Measurements from ENCODE around the gene TSSC4.
A peak's percentile ranks its signal among the peaks of the same experiment; 100 is the strongest.

The TSSC4 gene

DNA sequence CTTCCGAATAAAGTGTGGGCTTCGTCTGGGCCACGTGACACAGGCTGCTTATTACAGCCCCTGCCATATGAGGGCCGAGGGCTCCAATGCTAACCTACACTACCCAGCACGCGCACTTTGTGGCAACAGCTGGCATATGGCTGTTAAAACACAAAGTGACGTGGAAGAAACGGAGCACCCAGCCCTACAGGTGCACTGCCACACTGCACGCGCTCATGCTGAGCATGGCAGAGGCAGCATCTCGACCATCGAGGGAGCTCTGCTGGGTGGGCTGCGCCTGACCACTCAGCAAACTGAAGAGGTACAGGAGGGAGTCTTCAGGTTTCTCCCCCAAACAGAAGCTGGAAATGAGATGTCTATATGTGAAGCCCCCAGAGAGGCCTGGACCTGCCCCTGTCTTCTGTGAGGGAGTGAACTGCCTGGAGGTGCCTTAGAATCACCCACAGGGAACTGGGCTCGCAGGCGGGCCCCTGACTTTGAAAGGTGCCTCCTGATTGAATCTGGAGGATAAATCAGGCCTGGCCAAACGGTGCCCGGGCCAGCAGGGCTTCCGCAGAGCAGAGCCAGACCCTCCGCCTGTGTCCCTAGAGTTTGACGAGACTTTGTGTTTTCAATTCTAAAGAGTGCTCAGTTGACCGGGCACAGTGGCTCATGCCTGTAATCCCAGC is 18.3 kb downstream of the TSSC4 start:
- no peak for DNase-seq (ENCODE audit: low spot score)

- peak; percentile 78 for DNase-seq (ENCODE audit: low spot score)
Measured at GRCh38 chr11:2419638-2420501, 19.3 kb downstream of the TSSC4 start.

GRCh38 chr11:2420502-2421225 is 20.1 kb downstream of the TSSC4 start:
- peak; percentile 90 for DNase-seq (ENCODE audit: low spot score)

GRCh38 chr11:2421226-2421994 is 20.9 kb downstream of the TSSC4 start:
- DNase-seq (ENCODE audit: low spot score): no peak

DNA sequence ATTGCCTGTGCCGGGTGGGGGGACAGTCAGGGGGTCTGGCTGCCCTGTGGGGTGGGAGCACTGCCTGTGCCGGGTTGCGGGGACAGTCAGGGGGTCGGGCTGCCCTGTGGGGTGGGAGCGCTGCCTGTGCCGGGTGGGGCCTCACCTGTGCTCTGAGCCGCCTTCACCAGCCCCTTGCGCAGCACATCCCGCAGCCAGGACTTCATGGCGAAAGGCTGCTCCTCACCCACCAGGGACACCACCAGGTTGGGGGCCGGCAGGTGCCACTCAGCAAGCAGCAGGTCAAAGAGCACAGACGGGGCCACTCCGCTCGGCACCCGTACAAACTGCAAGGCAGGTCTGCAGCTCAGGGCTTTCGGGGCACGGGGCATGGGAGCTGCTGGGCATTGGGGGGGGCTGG is 21.4 kb downstream of the TSSC4 start:
- no peak for DNase-seq (ENCODE audit: low spot score)

- DNase-seq (ENCODE audit: low spot score): no peak
Measured at GRCh38 chr11:2422461-2423156, 22.1 kb downstream of the TSSC4 start.

GRCh38 chr11:2423157-2424025 is 22.8 kb downstream of the TSSC4 start:
- no peak for DNase-seq (ENCODE audit: low spot score)

- no peak for DNase-seq (ENCODE audit: low spot score)
Measured at GRCh38 chr11:2424811-2425495, 24.4 kb downstream of the TSSC4 start.

DNA sequence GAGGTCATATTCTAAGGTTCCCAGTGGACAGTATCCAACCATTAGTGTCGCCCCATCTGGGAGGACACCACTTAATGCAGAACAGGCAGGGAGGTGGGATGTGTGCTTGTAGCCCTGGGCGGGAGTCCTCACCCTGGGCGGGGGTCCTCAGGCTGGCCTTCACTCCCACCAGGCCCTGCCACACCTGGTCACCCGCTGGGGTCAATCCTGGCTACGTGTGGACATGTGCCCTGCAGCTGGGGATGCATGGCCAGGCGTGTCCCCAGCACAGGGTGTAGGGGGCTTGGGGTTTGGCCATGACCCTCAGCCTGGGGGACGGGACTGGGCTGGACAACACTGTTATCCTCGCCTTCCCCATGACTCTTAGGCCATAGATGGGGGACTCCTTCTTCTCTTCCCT is 25.0 kb downstream of the TSSC4 start:
- DNase-seq (ENCODE audit: low spot score): no peak

DNA sequence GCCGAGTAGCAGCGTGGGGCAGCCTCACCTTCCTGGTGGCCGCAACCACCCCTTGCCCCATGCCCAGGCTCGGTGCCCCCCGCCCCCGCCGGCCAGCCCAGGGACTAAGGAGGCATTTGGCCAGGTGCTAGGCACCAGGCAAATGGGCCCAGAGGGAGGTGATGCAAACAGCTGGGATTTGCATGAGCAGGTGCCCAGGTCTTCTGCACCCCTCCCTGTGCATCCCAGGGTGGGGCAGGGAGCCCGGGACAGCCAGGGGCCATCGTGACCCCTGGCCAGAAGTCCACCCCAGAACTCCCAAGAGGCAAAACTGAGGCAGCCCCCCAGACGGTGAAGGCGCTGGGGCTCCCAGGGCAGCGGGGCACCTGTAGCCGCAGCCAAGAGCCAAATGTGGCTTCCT is 25.7 kb downstream of the TSSC4 start:
- DNase-seq (ENCODE audit: low spot score): no peak

DNA sequence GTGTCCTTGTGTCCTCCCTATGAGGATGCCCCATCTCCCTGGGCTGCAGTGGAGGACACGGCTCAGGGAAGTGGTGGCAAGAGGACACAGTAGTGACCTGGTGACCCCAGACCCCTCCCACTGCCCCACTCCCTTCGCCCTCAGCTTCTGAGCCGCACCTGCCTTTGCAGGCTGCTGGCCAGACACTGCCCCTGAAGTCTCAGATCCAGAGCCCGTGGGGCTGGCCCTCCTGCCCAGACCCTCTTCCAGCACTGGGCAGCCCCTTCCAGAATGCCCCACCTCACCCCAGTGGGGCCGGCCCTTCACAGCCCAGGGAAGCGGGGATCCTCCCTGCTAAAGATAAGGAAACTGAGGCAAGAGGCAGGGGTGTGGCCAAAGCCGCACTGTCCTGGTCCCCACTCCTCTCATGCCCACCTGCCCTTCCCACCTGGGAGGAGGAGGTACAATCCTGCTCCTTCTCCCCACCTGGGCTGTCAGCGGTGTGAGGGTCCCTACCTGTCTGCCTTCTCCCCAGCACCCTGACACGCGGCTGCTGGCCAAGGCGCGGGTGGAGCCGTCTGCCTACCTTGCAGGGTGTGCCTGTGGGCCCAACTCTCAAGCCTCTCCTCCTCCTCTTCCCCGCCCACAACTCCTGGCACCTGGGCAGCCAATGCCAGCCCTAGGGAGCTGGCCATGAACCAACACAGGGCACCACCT is 26.4 kb downstream of the TSSC4 start:
- no peak for DNase-seq (ENCODE audit: low spot score)

DNA sequence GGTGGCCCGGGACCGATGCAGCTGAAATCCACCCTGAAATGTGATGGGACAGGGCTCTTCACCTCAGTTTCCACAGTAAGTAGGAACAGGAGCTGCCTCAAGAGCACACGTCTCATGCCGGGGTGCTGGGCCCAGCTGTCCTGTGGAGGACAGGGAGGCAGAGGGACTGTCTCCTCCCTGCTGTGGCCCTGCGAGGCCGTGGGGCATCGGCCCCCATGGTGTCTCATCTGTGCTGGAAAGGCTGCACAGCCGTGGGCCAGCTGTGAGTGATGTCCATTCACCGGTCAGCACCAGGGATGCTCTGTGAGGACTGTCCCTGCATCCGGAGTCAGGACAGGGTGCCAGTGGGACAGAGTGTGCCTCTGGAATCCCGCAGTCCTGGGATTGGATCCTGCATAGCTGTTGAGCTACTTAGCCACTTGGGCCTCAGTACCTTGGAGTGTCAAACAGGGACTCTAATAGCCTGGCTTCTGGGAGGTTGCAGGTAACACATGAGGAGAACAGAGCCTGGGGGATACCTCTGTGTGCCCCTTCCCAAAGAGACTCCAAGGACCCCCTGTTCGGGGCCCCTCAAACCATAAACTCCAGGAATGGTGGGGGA is 27.3 kb downstream of the TSSC4 start:
- DNase-seq (ENCODE audit: low spot score): no peak

GRCh38 chr11:2428322-2428795 is 27.8 kb downstream of the TSSC4 start:
- peak; percentile 77 for DNase-seq (ENCODE audit: low spot score)

DNA sequence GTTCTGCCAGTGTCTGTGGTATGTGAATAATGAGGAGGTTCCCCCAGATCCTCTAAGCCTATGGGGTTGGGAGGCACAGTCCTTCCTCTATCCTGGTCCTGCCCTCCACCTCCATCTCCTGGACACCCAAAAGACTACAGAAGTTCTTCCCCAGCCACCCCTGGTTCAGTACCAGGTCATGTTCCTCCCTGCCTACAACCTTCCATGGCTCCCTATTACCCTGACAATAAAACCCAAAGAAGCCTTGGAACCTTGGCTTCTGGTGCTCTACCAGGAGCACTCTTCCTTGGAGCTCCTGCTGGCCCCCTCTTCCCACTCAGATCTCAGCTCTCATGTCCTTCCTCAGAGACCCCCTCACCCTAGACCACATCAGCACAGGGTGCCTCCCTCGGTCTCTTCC is 30.8 kb downstream of the TSSC4 start:
- DNase-seq (ENCODE audit: low spot score): no peak

- no peak for DNase-seq (ENCODE audit: low spot score)
Measured at GRCh38 chr11:2432171-2432621, 31.6 kb downstream of the TSSC4 start.

DNA sequence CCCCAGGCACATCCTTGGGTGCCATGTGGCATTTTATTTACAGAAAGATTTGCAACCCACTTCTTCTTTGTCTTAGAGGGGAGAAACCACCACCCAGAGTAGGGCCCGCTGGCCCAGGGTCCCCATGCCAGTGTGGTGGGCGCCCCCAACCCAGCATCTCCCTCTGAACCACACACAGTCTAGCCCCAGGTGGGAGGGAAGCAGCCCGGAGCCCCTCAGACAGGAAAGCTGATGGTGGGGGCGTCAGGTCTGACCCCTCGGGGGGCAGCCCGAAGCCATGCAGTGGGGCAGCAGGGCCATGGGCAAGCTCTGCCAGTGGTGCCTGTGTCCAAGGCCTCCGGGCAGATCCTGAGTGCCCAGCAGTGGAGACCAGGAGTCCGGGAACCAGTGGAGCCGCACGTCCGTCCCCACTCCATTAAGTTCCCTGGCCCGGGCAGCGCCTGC is 32.1 kb downstream of the TSSC4 start:
- DNase-seq (ENCODE audit: low spot score): no peak

GRCh38 chr11:2433106-2433925 is 32.8 kb downstream of the TSSC4 start:
- no peak for DNase-seq (ENCODE audit: low spot score)

GRCh38 chr11:2434008-2434407 is 33.5 kb downstream of the TSSC4 start:
- no peak for DNase-seq (ENCODE audit: low spot score)

All from germinal center (tissue), 1 donor.